OCI-LY7 (cell line): ENCODE results near the gene PLA2G4B.

ENCODE experiments used
- EZH2phosphoT487 ChIP-seq: fragments of 200-600 bp; sonication (generic); IDR thresholded peaks from 2 replicates; pipeline ENCODE4 v1.6.1; 2018; ENCODE audit warnings: low read depth, borderline replicate concordance, mild to moderate bottlenecking, mixed run types, antibody characterized with exemption, low read length, moderate library complexity, mixed read lengths
- TF ChIP-seq, protein P1 (sequence below): fragments of 200-600 bp; sonication (generic); conservative IDR thresholded peaks from 2 replicates; pipeline ENCODE4 v1.5.1; 2014; ENCODE audit warnings: mild to moderate bottlenecking, antibody characterized with exemption, low read length, moderate library complexity, mixed read lengths

DNA sequence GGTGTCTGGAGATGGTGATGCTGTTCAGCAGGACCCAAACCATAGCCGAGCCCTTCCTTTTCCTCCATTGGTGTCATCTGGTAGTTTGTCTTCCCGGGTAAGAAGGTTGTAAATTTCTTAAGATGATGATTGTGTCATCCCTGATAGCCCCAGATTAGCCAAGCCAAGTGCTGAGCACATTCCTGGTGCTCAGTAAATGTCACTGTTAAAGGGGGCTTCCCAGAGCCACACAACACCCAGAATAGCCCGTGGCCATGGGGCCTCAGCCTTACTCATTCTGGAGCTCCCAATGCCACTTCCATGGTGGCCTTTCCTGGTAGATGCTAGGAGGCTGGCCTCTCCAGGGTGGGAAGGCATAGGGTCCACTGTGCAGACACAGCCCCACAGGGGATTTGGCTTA, 4.6 kb upstream of the PLA2G4B start:
- TF ChIP-seq, protein P1, sequence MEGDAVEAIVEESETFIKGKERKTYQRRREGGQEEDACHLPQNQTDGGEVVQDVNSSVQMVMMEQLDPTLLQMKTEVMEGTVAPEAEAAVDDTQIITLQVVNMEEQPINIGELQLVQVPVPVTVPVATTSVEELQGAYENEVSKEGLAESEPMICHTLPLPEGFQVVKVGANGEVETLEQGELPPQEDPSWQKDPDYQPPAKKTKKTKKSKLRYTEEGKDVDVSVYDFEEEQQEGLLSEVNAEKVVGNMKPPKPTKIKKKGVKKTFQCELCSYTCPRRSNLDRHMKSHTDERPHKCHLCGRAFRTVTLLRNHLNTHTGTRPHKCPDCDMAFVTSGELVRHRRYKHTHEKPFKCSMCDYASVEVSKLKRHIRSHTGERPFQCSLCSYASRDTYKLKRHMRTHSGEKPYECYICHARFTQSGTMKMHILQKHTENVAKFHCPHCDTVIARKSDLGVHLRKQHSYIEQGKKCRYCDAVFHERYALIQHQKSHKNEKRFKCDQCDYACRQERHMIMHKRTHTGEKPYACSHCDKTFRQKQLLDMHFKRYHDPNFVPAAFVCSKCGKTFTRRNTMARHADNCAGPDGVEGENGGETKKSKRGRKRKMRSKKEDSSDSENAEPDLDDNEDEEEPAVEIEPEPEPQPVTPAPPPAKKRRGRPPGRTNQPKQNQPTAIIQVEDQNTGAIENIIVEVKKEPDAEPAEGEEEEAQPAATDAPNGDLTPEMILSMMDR: no peak
- TF ChIP-seq EZH2phosphoT487: no peak
